GM21786 (cell line): Measurements from ENCODE around the gene ZP2.
"Not testable (repeated sequence)": the region's sequence is repeated elsewhere in the genome, so short reads cannot be mapped to it uniquely, and the experiment has no call there.

ENCODE experiments used
- ATAC-seq: cut with Tn5 transposase; IDR thresholded peaks from one replicate; pipeline ENCODE4 v1.9.1; 2021; ENCODE audit not compliant: unreplicated experiment

ZP2 gene

DNA sequence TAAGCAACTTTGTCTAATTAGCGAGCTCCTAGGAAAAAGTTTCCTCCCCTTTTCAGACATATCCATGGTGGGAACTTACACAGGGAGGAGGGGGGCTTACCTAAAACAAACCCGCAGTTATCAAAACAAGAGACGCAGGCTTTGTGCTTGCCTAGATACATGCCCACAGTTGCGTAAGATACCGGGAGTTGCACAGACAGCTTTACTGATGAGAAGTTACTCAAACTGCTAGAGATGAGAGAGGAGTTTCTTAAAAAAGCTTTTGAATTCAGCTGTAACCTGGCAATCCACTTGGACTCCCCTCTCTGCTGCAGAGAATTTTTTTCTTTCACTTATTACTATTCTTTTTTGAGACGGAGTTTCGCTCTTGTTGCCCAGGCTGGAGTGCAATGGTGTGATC is 6.8 kb upstream of the ZP2 start:
- ATAC-seq = no peak

DNA sequence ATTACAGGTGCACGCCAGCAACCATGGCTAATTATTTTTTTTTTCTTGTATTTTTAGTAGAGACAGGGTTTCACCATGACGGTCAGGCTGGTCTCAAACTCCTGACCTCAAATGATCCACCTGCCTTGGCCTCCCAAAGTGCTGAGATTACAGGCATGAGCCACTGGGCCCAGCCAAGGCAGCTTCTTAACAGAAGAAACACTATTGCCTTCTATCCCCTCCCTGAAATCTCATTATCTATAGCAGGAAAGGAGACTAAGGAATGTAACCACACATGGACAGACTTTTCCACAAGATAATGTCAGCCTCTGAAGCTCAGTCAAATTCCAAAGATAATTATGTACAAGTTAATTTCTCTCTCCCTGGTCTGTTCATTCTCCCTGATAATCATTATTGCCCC is 5.7 kb upstream of the ZP2 start:
- ATAC-seq = no peak

DNA sequence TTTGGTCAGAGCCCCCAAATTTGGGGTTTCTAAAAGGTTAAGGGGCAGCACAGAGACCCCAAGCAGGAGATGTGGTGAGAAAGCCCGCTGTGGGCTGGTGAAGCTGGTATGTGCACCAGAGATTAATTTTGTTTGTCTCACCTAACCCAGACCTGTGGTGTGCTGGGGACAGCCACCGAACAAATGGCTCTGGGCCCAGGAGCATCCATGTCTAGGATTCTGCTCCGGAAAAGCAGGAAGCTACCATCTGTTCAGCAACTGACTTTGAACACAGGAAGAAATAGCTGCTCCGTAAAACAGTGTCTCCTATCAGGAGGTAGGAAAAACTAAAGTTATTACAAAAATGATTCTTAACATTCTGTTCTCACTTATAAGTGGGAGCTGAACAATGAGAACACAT is 2.7 kb upstream of the ZP2 start:
- no peak for ATAC-seq

DNA sequence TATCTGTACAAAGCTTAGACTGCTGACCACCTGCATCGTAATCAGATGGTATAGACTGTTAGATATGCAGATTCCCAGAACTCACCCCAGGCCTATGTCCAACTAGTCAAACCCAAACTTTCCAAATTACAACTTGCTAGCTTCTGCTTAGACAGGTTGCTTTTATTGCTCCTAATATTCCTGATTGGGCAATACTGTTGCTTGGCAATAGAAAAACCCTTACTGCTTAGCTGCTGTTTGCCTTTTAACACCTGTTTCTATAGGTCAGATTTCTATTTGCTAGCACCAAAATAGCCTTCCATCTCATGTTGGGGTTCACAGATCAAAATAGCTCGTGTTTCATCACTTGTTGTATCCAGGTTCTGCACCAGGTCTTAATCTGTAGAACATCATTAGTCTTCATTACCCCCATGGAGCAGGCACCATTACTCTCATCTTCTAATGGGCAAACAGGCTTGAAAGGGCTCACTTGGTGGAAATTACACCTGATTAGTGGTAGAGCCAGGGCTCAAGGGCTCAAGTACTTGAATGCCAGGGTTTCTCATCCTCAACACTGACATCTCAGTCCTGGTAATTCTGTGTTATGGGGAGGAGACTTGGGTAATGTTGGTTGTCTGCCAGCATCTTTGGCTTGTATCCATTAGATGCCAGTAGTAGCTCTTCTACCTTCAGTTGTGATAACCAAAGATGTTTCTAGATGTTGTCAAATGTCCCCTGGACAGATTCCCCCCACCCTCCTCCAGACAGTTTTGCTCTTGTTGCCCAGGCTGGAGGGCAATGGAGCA is 2.7 kb downstream of the ZP2 start:
- ATAC-seq = no peak

DNA sequence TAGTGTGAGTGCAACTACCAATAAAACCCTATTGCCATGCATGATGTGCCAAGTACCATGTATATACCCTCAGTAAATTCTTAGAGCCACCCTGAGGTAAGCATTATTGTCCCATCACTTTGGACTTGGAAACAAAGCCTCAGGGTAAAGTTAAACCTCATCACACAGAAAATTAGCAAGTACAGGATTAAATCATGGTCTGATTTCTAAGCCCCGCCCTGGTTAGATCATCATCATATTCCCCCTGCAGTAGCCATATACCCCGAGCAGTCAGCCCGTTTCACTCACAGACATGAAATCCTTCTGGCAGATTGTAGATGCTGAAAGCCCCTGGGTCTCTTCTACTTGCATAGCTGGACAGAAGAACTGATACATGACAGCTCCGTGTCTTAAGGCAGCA is 4.8 kb downstream of the ZP2 start:
- ATAC-seq = no peak

- no peak for ATAC-seq
Observed at GRCh38 chr16:21205303-21205702, 6.1 kb downstream of the ZP2 start.

- ATAC-seq = no peak
Observed at GRCh38 chr16:21203155-21203797, 8.1 kb downstream of the ZP2 start.

GRCh38 chr16:21199607-21200218 is 11.7 kb downstream of the ZP2 start:
- ATAC-seq = no peak

GRCh38 chr16:21197621-21198020 is 13.8 kb downstream of the ZP2 start:
- ATAC-seq = no peak

DNA sequence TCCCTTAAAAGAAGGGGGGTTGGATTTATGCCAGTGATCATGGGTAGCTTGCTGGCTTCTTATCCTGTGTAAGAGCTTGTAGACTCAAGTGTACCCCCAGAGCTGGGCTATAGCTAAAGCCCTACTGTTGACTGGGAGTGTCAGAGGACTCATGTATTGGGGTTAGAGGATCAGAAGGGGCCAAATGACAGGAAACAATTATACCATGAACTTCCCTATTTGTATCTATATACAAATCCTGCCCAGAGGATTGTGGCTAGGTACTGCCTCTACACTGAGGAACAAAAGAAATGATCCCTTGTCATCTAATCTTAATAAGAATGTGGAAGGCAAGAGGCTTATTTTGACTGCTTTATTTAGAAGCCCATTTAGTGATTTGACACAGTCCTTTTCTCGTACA is 14.3 kb downstream of the ZP2 start:
- ATAC-seq = no peak

GRCh38 chr16:21195330-21195729 is 16.0 kb downstream of the ZP2 start:
- ATAC-seq = not testable (repeated sequence)

DNA sequence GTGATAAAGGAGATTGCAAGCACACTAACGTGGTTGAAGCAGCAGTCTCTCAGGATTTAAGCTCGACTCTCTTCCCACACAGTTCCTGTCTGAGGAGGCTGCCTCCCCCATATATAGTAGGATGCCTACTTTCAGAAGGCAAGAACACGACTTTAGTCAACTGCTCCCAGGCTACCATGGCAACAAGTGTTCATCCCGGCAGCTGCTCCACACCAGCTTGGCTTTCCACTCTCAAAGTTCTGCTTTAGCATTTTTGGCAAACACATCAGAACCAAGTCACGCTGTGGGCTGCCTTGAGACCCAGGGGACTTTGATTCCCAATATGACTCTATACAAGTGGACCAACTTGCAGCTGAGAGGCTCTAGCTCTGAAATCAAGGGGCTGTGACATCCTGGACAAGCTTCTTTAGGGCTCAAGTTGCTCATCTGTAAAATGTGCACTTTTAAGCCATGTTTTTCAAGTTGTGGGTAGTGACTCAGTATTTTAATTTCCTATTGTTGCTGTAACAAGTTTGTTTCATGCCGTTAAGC is 16.5 kb downstream of the ZP2 start:
- ATAC-seq = no peak

- ATAC-seq = no peak
Observed at GRCh38 chr16:21192991-21193390, 18.4 kb downstream of the ZP2 start.

GRCh38 chr16:21190599-21190998 is 20.8 kb downstream of the ZP2 start:
- ATAC-seq = no peak

GRCh38 chr16:21190013-21190412 is 21.4 kb downstream of the ZP2 start:
- ATAC-seq = no peak

GRCh38 chr16:21189311-21189710 is 22.1 kb downstream of the ZP2 start:
- no peak for ATAC-seq

DNA sequence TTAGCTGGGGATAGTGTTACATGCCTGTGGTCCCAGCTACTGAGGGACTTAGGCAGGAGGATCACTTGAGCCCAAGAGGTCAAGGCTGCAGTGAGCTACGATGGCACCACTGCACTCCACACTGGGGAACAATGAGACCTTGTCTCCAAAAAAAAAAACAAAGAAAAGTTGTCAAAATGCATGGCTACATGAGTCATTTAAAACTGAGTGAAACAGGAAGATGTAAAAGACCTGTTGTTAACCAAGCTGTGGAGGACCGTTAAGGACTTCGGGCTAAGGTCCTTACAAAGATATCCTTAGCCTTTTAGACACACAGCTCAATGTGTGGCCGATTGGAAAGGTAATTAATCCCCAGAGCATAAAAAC is 25.1 kb downstream of the ZP2 start:
- no peak for ATAC-seq

- ATAC-seq = no peak
Observed at GRCh38 chr16:21185659-21186325, 25.6 kb downstream of the ZP2 start.

GRCh38 chr16:21184834-21185233 is 26.5 kb downstream of the ZP2 start:
- no peak for ATAC-seq

DNA sequence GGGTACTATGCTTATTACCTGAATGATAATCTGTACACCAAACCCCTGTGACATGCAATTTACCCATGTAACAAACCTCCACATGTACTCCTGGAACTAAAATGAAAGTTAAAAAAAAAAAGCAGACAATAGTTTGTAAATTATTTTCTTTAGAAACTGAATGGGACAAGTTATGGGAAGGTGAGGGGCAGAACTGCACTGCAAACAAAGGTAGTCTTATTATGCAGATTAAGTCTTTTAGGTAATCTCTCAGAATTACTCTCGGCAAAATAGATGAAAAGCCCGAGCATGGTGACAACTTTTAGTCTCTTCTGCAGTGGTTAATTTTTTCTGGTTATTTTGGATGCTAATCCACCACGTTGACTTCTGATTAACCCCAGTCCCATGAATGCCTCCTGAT is 27.4 kb downstream of the ZP2 start:
- ATAC-seq = no peak

- no peak for ATAC-seq
Observed at GRCh38 chr16:21179983-21180365, 31.4 kb downstream of the ZP2 start.
